Transverse colon (tissue), 4 donors: ENCODE results near the gene SYCE1L. TPM values are rescaled to one million over a fixed set of nuclear protein-coding genes. Genes with fewer than 3 reads are reported as not detected.
"Not testable (repeated sequence)": the region's sequence is repeated elsewhere in the genome, so short reads cannot be mapped to it uniquely, and the experiment has no call there.

Experiments
- DNase-seq: peaks from one replicate; pipeline ENCODE4 v3.0.0-alpha.2; 2019
- H3K27ac ChIP-seq, 4 donors: fragments of 200-600 bp; sonication (generic); 2 replicates each; pipeline ENCODE4 v1.5.1; 2016 to 2018; ENCODE audit warnings: inconsistent platforms in 4 of 4
- H3K27me3 ChIP-seq: fragments of 200-600 bp; sonication (generic); 2 replicates; pipeline ENCODE4 v1.5.1; 2017; ENCODE audit warnings: inconsistent platforms
- H3K36me3 ChIP-seq, 4 donors: fragments of 200-600 bp; sonication (generic); 2 replicates each; pipeline ENCODE4 v1.5.1; 2017 to 2019; ENCODE audit warnings: inconsistent platforms in 4 of 4
- H3K4me1 ChIP-seq, 4 donors: fragments of 200-600 bp; sonication (generic); 2 replicates each; pipeline ENCODE4 v1.5.1; 2017 to 2020; ENCODE audit warnings: inconsistent platforms in 4 of 4
- H3K4me3 ChIP-seq, 4 donors: fragments of 200-600 bp; sonication (generic); 1 replicate in 1 of 4; 2 replicates in 3 of 4; pipeline versions ENCODE4 v1.5.1 to v1.6.1; 2017 to 2019; ENCODE audit warnings: inconsistent platforms in 4 of 4
- H3K9me3 ChIP-seq, 2 donors: fragments of 200-600 bp; sonication (generic); 2 replicates each; pipeline ENCODE4 v1.5.1; 2017 to 2019; ENCODE audit warnings: inconsistent platforms in 2 of 2
- CTCF ChIP-seq, 5 experiments: fragments of 200-600 bp in 3 of 5; fragments of 450-650 bp in 2 of 5; sonication (generic) in 3 of 5; IDR thresholded peaks; 1 replicate in 2 of 5; 2 replicates in 3 of 5; pipeline ENCODE4 v1.5.1; 2016 to 2017; ENCODE audit warnings: antibody characterized with exemption in 5 of 5, inconsistent platforms in 3 of 5, mild to moderate bottlenecking in 2 of 5, moderate library complexity in 1 of 5
- EP300 ChIP-seq: sonication (generic); formaldehyde crosslinking; IDR thresholded peaks from one replicate; pipeline ENCODE4 v1.6.1; 2017; ENCODE audit warnings: antibody characterized with exemption, low read depth
- POLR2A ChIP-seq: fragments of 450-650 bp; IDR thresholded peaks from one replicate; pipeline ENCODE4 v1.6.1; 2016; ENCODE audit warnings: antibody characterized with exemption, mild to moderate bottlenecking, moderate library complexity
- POLR2AphosphoS5 ChIP-seq, 3 donors: sonication (generic); formaldehyde crosslinking; IDR thresholded peaks; one replicate each; pipeline ENCODE4 v1.6.1; 2016; ENCODE audit warnings: antibody characterized with exemption in 3 of 3
- WGBS, 2 donors: methylation state at CpG; one replicate each; pipeline ENCODE4 v1.1.5; 2018; ENCODE audit warnings: low coverage in 1 of 2; 5-methylcytosine and 5-hydroxymethylcytosine counted together
- in situ Hi-C, 4 donors: fragments of 200-750 bp; cut with MboI; loops; one replicate each; pipeline versions ENCODE4 v1.15.0 to v1.15.1; 2017; ENCODE audit warnings: low sequenced_read_pairs in 3 of 4, low pct_ligation_motif_present in 1 of 4, low pct_unique_long_range_greater_than_20kb in 1 of 4
- intact Hi-C: fragments of 100-400 bp; cut with DNase I; formaldehyde crosslinking; loops from one replicate; pipeline ENCODE4 v1.15.1; 2023; ENCODE audit warnings: low total_unique reads
- total RNA-seq, 4 donors: library from RNA; depleted of rRNA; stranded (reverse); fragments of >200 nt; gene quantifications; one replicate each; pipeline ENCODE4 v1.1.0, GENCODE V29; 2016

The SYCE1L gene
- total RNA-seq, 4 donors from 2014 or later, result 2.1 to 2.2 TPM; not detected in 2

- WGBS, 2 donors, result 68 to 71% methylated on average over 5 to 9 of the region's 9 CpGs
- Histone ChIP-seq H3K27me3 (peaks cover 25% of the 10 kb centered on the region), H3K9me3 (no peaks in the 10 kb centered on the region), H3K36me3 (no peaks in the 10 kb centered on the region), H3K4me1 (peaks cover 0 to 2% (median 0%) of the 10 kb centered on the region in 4 donors), H3K27ac (no peak overlapping the region), H3K4me3 (no peak overlapping the region)
- no peak for TF ChIP-seq EP300
- no peak for TF ChIP-seq POLR2A
- no peak for TF ChIP-seq POLR2AphosphoS5 (IDR thresholded peaks at IDR 0.05)
- no peak for TF ChIP-seq CTCF (IDR thresholded peaks at IDR 0.05)
- DNase-seq, result no peak
- intact Hi-C loops, result no loop called here
- in situ Hi-C loops, result no loop called here
Measured at GRCh38 chr16:77233799-77234519, 34.8 kb downstream of the SYCE1L start.

GRCh38 chr16:77234611-77235010, 35.4 kb downstream of the SYCE1L start:
- Histone ChIP-seq H3K27ac (no peak overlapping the region), H3K4me1 (peaks cover 0 to 2% (median 0%) of the 10 kb centered on the region in 4 donors), H3K4me3 (no peak overlapping the region), H3K36me3 (no peaks in the 10 kb centered on the region), H3K27me3 (peaks cover 25% of the 10 kb centered on the region), H3K9me3 (no peaks in the 10 kb centered on the region)
- 40 to 53% methylated on average over 3 to 11 of the region's 11 CpGs for WGBS, 2 donors
- TF ChIP-seq POLR2A (no peak), POLR2AphosphoS5 (IDR thresholded peaks at IDR 0.05) (no peak), CTCF (IDR thresholded peaks at IDR 0.05) (no peak), EP300 (no peak)
- intact Hi-C loops, result loop anchor here (5.0 kb wide), 1 partner anchor 348 kb away; no protein-coding TSS in a partner anchor
- DNase-seq, result no peak
- in situ Hi-C loops, result loop anchor here in 3 of 4 donors (5.0 kb wide), 1 partner anchor 353 kb away; no protein-coding TSS in a partner anchor

- TF ChIP-seq POLR2A (no peak), CTCF (IDR thresholded peaks at IDR 0.05) (peak; percentile 97 to 99 (median 99))
- Histone ChIP-seq H3K9me3 (no peaks in the 10 kb centered on the region), H3K27ac (no peak overlapping the region), H3K4me3 (peak overlapping the region in 1 of 4 donors; percentile 10), H3K27me3 (peaks cover 25% of the 10 kb centered on the region), H3K4me1 (peaks cover 0 to 2% (median 0%) of the 10 kb centered on the region in 4 donors), H3K36me3 (no peaks in the 10 kb centered on the region)
- WGBS, 2 donors, result 1% methylated on average over 17 of the region's 21 CpGs; no CpG with 5 or more reads in 1 of the 2 donors
- in situ Hi-C loops (loop anchor here in 3 of 4 donors (5.0 kb wide), 1 partner anchor 351 kb away; no protein-coding TSS in a partner anchor), intact Hi-C loops (loop anchor here (5.0 kb wide), 1 partner anchor 346 kb away; no protein-coding TSS in a partner anchor)
- peak; percentile 89 for DNase-seq
Measured at GRCh38 chr16:77236063-77236511, 36.9 kb downstream of the SYCE1L start.

- no peaks in the 10 kb centered on the region for H3K36me3 ChIP-seq
- no peak for DNase-seq
- no peak overlapping the region for H3K4me3 ChIP-seq
- H3K4me1 ChIP-seq, result peaks cover 0 to 2% (median 0%) of the 10 kb centered on the region in 4 donors
- TF ChIP-seq EP300 (no peak), POLR2A (no peak), CTCF (IDR thresholded peaks at IDR 0.05) (no peak), POLR2AphosphoS5 (IDR thresholded peaks at IDR 0.05) (no peak)
- H3K9me3 ChIP-seq, result no peaks in the 10 kb centered on the region
- peaks cover 15% of the 10 kb centered on the region for H3K27me3 ChIP-seq
- WGBS, 2 donors, result 70% methylated on average over 5 of the region's 5 CpGs; no CpG with 5 or more reads in 1 of the 2 donors
- intact Hi-C loops (loop anchor here (5.0 kb wide), 1 partner anchor 344 kb away; no protein-coding TSS in a partner anchor), in situ Hi-C loops (loop anchor here in 3 of 4 donors (5.0 kb wide), 1 partner anchor 349 kb away; no protein-coding TSS in a partner anchor)
- no peak overlapping the region for H3K27ac ChIP-seq
Measured at GRCh38 chr16:77238593-77238992, 39.4 kb downstream of the SYCE1L start.

GRCh38 chr16:77242471-77242870, 43.3 kb downstream of the SYCE1L start:
- H3K4me1 ChIP-seq, H3K36me3 ChIP-seq, intact Hi-C loops, H3K27me3 ChIP-seq, in situ Hi-C loops, DNase-seq, H3K9me3 ChIP-seq, H3K4me3 ChIP-seq, H3K27ac ChIP-seq: not testable (repeated sequence)
- 86 to 90% methylated on average over 5 of the region's 5 CpGs for WGBS, 2 donors
